ENCODE results near the gene PIGR.

GRCh38 chr1:206944703-206945102, 1.6 kb downstream of the PIGR start:
- TF ChIP-seq CTCF (IDR thresholded peaks at IDR 0.05; ENCODE audit: borderline replicate concordance, extremely low read depth, low read length, poor library complexity, severe bottlenecking), result no peak
- no peak for TF ChIP-seq EZH2 (IDR thresholded peaks at IDR 0.05; ENCODE audit: borderline replicate concordance, low read depth, low read length, severe bottlenecking)

Data from DND-41 (cell line).